ENCODE results near the gene CFAP299.
A peak's percentile ranks its signal among the peaks of the same experiment; 100 is the strongest.
"Not testable (repeated sequence)": the region's sequence is repeated elsewhere in the genome, so short reads cannot be mapped to it uniquely, and the experiment has no call there.

CFAP299 gene

DNA sequence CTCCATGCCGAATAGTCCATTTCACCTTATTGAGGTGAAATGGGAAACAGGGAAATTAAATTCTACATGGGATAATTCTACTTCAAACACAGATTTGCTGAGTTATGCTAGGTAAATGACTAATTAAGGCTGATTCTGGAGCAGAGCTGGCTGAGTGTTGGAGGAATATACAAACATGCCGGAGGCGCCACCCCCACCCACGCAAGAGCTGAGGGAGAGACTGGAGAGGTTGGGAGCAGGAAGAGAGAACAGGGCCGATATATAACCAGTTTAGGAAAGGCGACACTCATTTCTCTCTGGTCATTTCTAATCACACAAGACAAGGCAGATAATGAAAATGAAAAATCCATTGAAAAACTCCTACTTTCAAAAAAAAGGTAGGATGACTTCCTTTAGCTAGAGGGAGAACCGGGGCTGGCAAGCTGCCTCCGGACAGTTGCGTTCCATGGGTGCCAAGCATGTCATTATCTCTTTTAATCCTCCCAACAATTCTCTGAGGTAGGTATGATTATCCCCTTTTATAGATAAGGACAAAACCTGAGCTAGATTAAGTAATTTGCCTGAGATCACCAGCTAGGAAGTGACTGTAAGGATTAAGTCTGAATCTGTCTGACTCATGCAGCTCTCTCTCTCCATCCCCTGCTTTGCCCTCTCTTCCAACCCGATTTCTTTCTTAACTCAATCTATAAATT is 27.6 kb upstream of the CFAP299 start:
- H3K9me3 ChIP-seq (ENCODE audit: low read length): no peaks in the 10 kb centered on the region
- peak overlapping the region in 1 of 2 donors; percentile 26 for H3K4me3 ChIP-seq (ENCODE audit: low read depth in 1 of 2, low read length in 2 of 2)
- H3K4me1 ChIP-seq (ENCODE audit: insufficient read depth, low read length): peaks cover 10% of the 10 kb centered on the region
- H3K27ac ChIP-seq (ENCODE audit: low read depth, low read length): no peak overlapping the region
- no peaks in the 10 kb centered on the region for H3K36me3 ChIP-seq (ENCODE audit: insufficient read depth, low read length)
- H3K9ac ChIP-seq (ENCODE audit: low read length): no peak overlapping the region
- H3K27me3 ChIP-seq (ENCODE audit: control insufficient read depth in 1 of 2, insufficient read depth in 2 of 2, low read length in 2 of 2): no peaks in the 10 kb centered on the region

DNA sequence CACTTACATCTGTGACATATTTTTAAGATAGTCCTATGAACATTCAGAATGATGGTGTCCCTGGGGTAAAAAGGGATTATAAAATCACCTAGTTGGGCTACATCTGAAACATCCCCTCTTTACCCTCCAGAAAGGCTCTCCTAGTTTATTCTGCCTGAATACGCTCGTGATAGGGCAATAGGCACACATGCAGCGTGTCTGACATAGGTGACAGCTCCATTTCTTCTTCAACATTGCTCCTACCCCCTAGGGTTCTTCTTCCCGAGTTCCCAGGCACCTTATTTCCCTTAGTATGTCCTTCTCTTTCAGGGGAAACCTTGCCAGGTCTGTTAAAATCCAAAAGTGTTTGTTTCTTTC is 27.1 kb upstream of the CFAP299 start:
- Histone ChIP-seq H3K27ac (ENCODE audit: low read depth, low read length) (no peak overlapping the region), H3K4me1 (ENCODE audit: insufficient read depth, low read length) (peaks cover 10% of the 10 kb centered on the region), H3K9me3 (ENCODE audit: low read length) (no peaks in the 10 kb centered on the region), H3K36me3 (ENCODE audit: insufficient read depth, low read length) (no peaks in the 10 kb centered on the region), H3K27me3 (ENCODE audit: control insufficient read depth in 1 of 2, insufficient read depth in 2 of 2, low read length in 2 of 2) (no peaks in the 10 kb centered on the region), H3K9ac (ENCODE audit: low read length) (no peak overlapping the region), H3K4me3 (ENCODE audit: low read depth in 1 of 2, low read length in 2 of 2) (no peak overlapping the region)

DNA sequence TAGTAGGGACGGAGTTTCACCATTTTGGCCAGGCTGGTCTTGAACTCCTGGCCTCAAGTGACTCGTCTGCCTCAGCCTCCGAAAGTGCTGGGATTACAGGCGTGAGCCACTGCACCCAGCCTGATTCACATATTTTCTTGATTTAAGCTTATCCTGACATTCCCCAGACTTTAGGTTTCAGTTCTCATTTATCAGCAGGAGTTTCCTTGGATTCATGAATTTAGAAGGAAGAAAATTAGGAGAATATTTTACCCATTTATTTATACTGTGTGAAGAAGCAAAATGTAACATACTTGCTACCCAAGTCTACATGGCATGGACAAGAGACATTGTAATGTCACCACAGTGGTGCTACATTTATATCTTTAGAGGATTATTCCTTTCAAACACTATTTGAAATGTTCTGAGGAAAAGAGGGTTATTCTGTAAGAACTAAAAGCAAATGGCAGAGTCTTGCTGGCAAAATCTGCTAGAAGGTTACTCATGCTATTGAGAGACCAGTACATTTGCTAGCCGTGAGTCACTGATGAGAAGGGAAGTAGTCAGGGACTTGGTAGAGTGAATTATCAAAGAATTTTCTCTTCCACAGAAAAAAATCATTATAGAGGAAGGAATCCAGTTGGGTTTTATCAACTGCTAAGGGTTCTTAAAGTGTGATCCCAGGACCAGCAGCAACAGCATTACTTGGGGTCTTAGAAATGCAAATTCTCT is 26.1 kb upstream of the CFAP299 start:
- Histone ChIP-seq H3K4me1 (ENCODE audit: insufficient read depth, low read length) (peaks cover 10% of the 10 kb centered on the region), H3K9me3 (ENCODE audit: low read length) (no peaks in the 10 kb centered on the region), H3K9ac (ENCODE audit: low read length) (no peak overlapping the region), H3K27ac (ENCODE audit: low read depth, low read length) (no peak overlapping the region), H3K27me3 (ENCODE audit: control insufficient read depth in 1 of 2, insufficient read depth in 2 of 2, low read length in 2 of 2) (no peaks in the 10 kb centered on the region), H3K36me3 (ENCODE audit: insufficient read depth, low read length) (no peaks in the 10 kb centered on the region), H3K4me3 (ENCODE audit: low read depth in 1 of 2, low read length in 2 of 2) (no peak overlapping the region)

DNA sequence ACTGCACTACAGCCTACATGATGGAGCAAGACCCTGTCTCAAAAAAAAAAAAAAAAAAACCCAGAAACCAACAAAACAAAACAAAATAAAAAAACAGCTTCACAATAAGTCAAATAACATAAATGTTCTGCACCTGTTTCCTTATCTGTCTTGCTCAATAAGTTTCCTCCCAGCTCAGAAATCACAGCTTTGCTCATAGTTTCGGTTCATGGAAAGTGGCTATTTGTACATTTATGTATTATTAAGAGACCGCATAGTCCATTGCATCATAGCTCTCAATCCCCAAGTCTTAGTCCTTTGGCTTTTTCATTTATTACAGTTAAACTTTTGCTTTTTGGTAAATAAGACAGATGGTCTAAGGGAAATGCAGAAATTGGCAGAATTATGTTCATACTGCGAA is 24.4 kb upstream of the CFAP299 start:
- no peaks in the 10 kb centered on the region for H3K36me3 ChIP-seq (ENCODE audit: insufficient read depth, low read length)
- H3K4me3 ChIP-seq (ENCODE audit: low read depth in 1 of 2, low read length in 2 of 2): no peak overlapping the region
- H3K9ac ChIP-seq (ENCODE audit: low read length): no peak overlapping the region
- peaks cover 10% of the 10 kb centered on the region for H3K4me1 ChIP-seq (ENCODE audit: insufficient read depth, low read length)
- no peaks in the 10 kb centered on the region for H3K27me3 ChIP-seq (ENCODE audit: control insufficient read depth in 1 of 2, insufficient read depth in 2 of 2, low read length in 2 of 2)
- no peaks in the 10 kb centered on the region for H3K9me3 ChIP-seq (ENCODE audit: low read length)
- H3K27ac ChIP-seq (ENCODE audit: low read depth, low read length): no peak overlapping the region

DNA sequence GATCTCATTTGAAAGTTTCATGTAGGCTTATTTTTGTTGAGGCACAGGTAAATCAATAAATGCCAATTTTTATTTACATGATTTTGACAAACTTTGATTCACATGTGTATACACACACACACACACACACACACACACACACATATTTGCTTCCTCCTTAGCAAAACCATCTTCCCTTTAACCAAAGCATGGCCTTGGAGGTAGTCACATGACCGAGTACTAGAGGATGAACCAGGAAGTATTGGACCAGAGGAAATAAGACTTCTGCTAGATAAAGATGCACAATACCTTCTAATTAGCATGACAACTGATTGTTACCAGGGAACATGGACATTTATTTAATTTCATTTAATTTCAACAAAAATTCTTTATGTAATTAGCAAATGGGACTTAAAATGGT is 23.4 kb upstream of the CFAP299 start:
- Histone ChIP-seq H3K9ac (ENCODE audit: low read length) (no peak overlapping the region), H3K4me1 (ENCODE audit: insufficient read depth, low read length) (peaks cover 8% of the 10 kb centered on the region), H3K4me3 (ENCODE audit: low read depth in 1 of 2, low read length in 2 of 2) (no peak overlapping the region), H3K27me3 (ENCODE audit: control insufficient read depth in 1 of 2, insufficient read depth in 2 of 2, low read length in 2 of 2) (no peaks in the 10 kb centered on the region), H3K9me3 (ENCODE audit: low read length) (no peaks in the 10 kb centered on the region), H3K27ac (ENCODE audit: low read depth, low read length) (no peak overlapping the region), H3K36me3 (ENCODE audit: insufficient read depth, low read length) (no peaks in the 10 kb centered on the region)

DNA sequence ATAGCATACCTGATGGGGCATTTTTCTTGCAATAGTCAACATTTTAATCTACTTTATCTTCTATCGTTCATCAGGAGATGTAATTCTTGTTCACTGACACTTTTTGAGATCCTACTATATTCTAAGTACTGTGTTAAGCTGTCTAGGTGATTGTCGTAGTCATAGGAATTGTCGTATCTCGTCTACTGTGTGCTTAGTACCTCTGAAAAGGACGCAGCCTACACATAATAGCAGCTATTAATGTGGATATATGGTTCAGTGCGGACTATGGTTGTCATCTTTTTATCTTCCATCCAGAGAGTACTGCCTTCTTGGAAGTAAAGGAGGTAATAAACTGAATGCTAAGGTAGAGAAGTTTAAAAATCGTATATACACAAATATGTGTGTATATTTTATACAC is 21.9 kb upstream of the CFAP299 start:
- Histone ChIP-seq H3K9ac (ENCODE audit: low read length) (no peak overlapping the region), H3K27ac (ENCODE audit: low read depth, low read length) (no peak overlapping the region), H3K4me3 (ENCODE audit: low read depth in 1 of 2, low read length in 2 of 2) (no peak overlapping the region), H3K27me3 (ENCODE audit: control insufficient read depth in 1 of 2, insufficient read depth in 2 of 2, low read length in 2 of 2) (no peaks in the 10 kb centered on the region), H3K9me3 (ENCODE audit: low read length) (no peaks in the 10 kb centered on the region), H3K36me3 (ENCODE audit: insufficient read depth, low read length) (no peaks in the 10 kb centered on the region), H3K4me1 (ENCODE audit: insufficient read depth, low read length) (no peaks in the 10 kb centered on the region)

DNA sequence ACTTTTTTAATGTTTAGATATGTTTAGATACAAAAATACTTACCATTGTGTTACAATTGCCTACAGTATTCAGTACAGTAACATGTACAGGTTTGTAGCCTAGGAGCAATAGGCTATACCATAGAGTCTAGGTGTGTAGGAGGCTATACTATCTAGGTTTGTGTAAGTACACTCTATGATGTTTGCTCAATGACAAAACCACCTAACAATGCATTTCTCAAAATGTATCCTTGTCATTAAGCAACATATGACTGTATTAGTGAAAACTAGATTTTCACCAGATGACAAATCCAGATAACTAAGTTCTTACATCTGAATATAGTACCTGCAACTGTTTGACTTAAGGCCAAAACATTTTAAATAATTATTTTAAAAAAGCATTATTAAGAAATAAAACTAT is 19.7 kb upstream of the CFAP299 start:
- H3K9me3 ChIP-seq (ENCODE audit: low read length); H3K4me3 ChIP-seq (ENCODE audit: low read depth in 1 of 2, low read length in 2 of 2); H3K9ac ChIP-seq (ENCODE audit: low read length); H3K27ac ChIP-seq (ENCODE audit: low read depth, low read length); H3K4me1 ChIP-seq (ENCODE audit: insufficient read depth, low read length); H3K36me3 ChIP-seq (ENCODE audit: insufficient read depth, low read length); H3K27me3 ChIP-seq (ENCODE audit: control insufficient read depth in 1 of 2, insufficient read depth in 2 of 2, low read length in 2 of 2): not testable (repeated sequence)

DNA sequence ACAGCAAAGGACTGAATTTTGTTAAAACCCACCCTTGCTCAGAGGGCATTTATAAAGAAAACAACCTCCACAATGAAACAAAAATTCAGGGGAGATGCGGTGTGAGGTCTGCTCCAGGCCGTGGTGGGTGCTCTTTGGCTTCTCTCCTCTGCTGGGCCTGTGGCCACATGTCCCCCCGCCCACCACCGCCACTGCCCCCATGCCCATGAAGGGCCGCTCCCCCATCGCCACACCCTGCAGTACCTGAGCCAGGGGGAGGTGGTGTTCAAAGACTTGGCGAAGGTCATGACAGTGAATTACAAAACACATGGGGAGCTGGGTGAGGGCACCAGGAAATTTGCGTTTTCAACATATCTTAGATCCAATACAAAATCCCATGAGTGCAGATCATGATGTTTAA is 14.2 kb upstream of the CFAP299 start:
- no peak overlapping the region for H3K4me3 ChIP-seq (ENCODE audit: low read depth in 1 of 2, low read length in 2 of 2)
- no peaks in the 10 kb centered on the region for H3K9me3 ChIP-seq (ENCODE audit: low read length)
- no peaks in the 10 kb centered on the region for H3K4me1 ChIP-seq (ENCODE audit: insufficient read depth, low read length)
- no peak overlapping the region for H3K9ac ChIP-seq (ENCODE audit: low read length)
- no peaks in the 10 kb centered on the region for H3K27me3 ChIP-seq (ENCODE audit: control insufficient read depth in 1 of 2, insufficient read depth in 2 of 2, low read length in 2 of 2)
- no peak overlapping the region for H3K27ac ChIP-seq (ENCODE audit: low read depth, low read length)
- H3K36me3 ChIP-seq (ENCODE audit: insufficient read depth, low read length): no peaks in the 10 kb centered on the region

DNA sequence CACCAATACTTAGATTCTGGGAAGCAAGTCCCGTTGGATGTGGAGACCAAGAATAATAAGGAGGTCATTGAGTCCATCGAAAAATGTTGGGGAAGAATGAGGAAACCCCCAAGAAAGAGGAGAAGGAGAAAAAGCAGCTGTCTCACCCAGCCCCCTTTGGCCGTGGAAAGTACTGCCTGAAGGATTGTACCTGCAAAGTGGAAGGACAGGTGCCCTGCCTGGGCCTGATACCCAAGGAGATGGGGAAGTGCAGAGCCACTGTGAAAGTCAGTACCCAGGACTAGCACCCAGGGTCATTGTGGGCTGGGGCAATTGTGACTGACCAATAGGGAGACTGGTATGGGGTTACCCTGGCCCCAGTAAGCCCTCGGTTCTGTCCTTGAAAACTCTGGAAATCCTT is 13.8 kb upstream of the CFAP299 start:
- H3K4me1 ChIP-seq (ENCODE audit: insufficient read depth, low read length): no peaks in the 10 kb centered on the region
- no peak overlapping the region for H3K27ac ChIP-seq (ENCODE audit: low read depth, low read length)
- H3K36me3 ChIP-seq (ENCODE audit: insufficient read depth, low read length): no peaks in the 10 kb centered on the region
- H3K9me3 ChIP-seq (ENCODE audit: low read length): no peaks in the 10 kb centered on the region
- H3K27me3 ChIP-seq (ENCODE audit: control insufficient read depth in 1 of 2, insufficient read depth in 2 of 2, low read length in 2 of 2): no peaks in the 10 kb centered on the region
- H3K4me3 ChIP-seq (ENCODE audit: low read depth in 1 of 2, low read length in 2 of 2): no peak overlapping the region
- H3K9ac ChIP-seq (ENCODE audit: low read length): no peak overlapping the region

DNA sequence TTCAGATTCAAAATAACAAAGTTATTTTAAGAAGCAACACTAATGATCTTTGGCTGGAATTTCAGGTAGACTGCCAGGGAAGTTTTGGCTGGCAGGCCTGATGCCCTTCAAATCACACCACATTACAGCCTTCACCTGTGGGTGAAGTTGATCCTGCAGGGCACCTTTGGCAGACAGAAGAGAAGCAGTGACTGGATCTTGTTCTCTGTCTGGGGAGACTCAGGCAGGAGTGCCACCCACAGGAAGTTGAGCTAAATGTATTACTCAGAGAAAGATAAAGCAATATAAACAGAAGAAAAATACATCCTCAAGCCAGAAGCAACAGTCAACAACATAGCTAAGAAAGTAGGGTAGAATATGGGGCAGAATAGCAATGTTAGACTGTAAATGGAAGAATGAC is 12.8 kb upstream of the CFAP299 start:
- Histone ChIP-seq H3K27ac (ENCODE audit: low read depth, low read length) (no peak overlapping the region), H3K4me1 (ENCODE audit: insufficient read depth, low read length) (no peaks in the 10 kb centered on the region), H3K4me3 (ENCODE audit: low read depth in 1 of 2, low read length in 2 of 2) (no peak overlapping the region), H3K27me3 (ENCODE audit: control insufficient read depth in 1 of 2, insufficient read depth in 2 of 2, low read length in 2 of 2) (no peaks in the 10 kb centered on the region), H3K36me3 (ENCODE audit: insufficient read depth, low read length) (no peaks in the 10 kb centered on the region), H3K9ac (ENCODE audit: low read length) (no peak overlapping the region), H3K9me3 (ENCODE audit: low read length) (no peaks in the 10 kb centered on the region)

DNA sequence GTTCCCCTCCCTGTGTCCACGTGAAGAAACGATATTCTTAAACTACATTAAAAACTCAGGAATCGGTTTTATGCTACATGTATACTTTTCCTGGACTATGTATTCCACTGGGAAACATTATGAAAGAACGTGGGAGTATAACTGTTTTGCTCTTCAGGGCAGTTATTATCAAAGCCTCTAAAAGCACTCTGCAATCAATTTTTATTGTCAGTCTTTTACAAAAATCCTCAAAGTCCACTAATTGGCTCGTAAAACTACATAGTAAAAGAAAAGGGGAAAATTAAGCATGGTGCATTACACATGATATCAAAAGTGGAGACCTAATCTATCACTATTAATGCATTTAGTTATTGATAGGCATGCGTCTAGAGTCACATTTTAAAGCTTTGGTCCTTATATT is 11.4 kb upstream of the CFAP299 start:
- no peaks in the 10 kb centered on the region for H3K4me1 ChIP-seq (ENCODE audit: insufficient read depth, low read length)
- H3K9ac ChIP-seq (ENCODE audit: low read length): no peak overlapping the region
- H3K27ac ChIP-seq (ENCODE audit: low read depth, low read length): no peak overlapping the region
- H3K27me3 ChIP-seq (ENCODE audit: control insufficient read depth in 1 of 2, insufficient read depth in 2 of 2, low read length in 2 of 2): no peaks in the 10 kb centered on the region
- H3K9me3 ChIP-seq (ENCODE audit: low read length): no peaks in the 10 kb centered on the region
- no peaks in the 10 kb centered on the region for H3K36me3 ChIP-seq (ENCODE audit: insufficient read depth, low read length)
- H3K4me3 ChIP-seq (ENCODE audit: low read depth in 1 of 2, low read length in 2 of 2): no peak overlapping the region

DNA sequence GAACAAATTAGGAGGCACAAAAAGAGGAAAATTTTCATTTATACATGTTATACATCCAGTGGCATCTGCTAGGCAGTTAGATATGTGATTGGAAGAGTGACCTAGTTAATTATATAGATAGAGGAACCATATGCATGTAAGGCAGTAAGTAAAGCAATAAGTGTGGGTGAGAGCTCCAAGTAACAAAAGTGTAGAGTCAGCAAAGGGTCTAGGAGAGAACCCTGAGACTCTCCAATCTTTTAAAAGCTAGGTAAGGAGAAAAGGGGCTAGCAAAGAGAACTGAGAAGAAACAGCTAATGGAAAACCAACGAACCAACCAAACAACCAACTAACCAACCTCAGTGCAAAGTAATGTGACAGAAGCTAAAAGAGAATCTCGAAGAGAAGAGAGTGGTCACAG is 3.8 kb upstream of the CFAP299 start:
- no peak overlapping the region for H3K4me3 ChIP-seq (ENCODE audit: low read depth in 1 of 2, low read length in 2 of 2)
- H3K4me1 ChIP-seq (ENCODE audit: insufficient read depth, low read length): peaks cover 7% of the 10 kb centered on the region
- H3K27ac ChIP-seq (ENCODE audit: low read depth, low read length): no peak overlapping the region
- no peaks in the 10 kb centered on the region for H3K36me3 ChIP-seq (ENCODE audit: insufficient read depth, low read length)
- H3K27me3 ChIP-seq (ENCODE audit: control insufficient read depth in 1 of 2, insufficient read depth in 2 of 2, low read length in 2 of 2): peaks cover 0 to 5% of the 10 kb centered on the region in 2 donors
- H3K9ac ChIP-seq (ENCODE audit: low read length): no peak overlapping the region
- H3K9me3 ChIP-seq (ENCODE audit: low read length): no peaks in the 10 kb centered on the region
